ENCODE results near the gene LETMD1.
"Not testable (repeated sequence)": the region's sequence is repeated elsewhere in the genome, so short reads cannot be mapped to it uniquely, and the experiment has no call there.

LETMD1 gene, protein sequence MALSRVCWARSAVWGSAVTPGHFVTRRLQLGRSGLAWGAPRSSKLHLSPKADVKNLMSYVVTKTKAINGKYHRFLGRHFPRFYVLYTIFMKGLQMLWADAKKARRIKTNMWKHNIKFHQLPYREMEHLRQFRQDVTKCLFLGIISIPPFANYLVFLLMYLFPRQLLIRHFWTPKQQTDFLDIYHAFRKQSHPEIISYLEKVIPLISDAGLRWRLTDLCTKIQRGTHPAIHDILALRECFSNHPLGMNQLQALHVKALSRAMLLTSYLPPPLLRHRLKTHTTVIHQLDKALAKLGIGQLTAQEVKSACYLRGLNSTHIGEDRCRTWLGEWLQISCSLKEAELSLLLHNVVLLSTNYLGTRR

DNA sequence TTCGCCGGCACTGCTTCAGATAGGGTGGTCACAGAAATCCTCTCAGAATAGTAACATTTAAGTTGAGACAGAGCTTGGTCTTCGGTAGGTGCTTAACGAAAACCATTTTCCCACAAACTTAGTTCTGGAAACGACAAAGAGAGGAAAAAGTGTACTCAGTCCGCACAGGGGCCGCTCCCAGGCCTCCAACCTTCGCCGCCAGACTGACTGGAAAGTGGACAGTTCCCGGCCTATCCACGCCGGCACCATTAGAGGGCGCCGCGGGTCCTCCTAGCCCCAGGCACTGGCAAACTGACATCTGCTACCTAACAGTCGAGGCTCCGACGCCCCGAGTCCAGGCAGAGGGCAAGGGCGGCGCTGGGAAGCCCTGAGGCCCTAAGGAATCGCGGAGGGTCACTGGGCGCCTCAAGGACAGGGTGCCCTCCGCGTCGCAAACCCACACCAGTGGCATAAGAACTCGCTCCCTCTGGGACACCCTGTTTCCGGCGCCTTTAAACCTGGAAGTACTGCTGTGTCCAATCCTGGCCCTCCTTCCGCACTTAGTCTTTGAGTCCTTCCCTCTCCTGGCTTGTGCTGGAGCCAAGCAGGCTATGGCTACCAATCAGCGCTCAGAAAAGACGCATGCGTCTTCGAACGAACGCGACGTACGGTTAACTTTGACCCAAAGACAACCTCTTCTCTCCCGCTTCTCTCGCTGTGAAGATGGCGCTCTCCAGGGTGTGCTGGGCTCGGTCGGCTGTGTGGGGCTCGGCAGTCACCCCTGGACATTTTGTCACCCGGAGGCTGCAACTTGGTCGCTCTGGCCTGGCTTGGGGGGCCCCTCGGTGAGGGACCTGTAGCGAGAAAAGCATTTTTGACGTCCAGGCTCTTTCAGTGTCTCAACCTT, at the start of gene LETMD1:
Gene LETMD1, plus strand, starts transcription at position 673 of the 886 bp plus-strand sequence. Its CDS starts 30 bp downstream, at position 703.
- peak; percentile 98 for DNase-seq (ENCODE audit: low spot score)

- no peak for DNase-seq (ENCODE audit: low spot score)
These were observed 49.0 kb upstream of the LETMD1 start for GRCh38 chr12:50999093-50999492.

GRCh38 chr12:51000245-51000644, 47.9 kb upstream of the LETMD1 start:
- DNase-seq (ENCODE audit: low spot score): peak; percentile 76

GRCh38 chr12:51001799-51002198, 46.3 kb upstream of the LETMD1 start:
- DNase-seq (ENCODE audit: low spot score): no peak

GRCh38 chr12:51004504-51004903, 43.6 kb upstream of the LETMD1 start:
- no peak for DNase-seq (ENCODE audit: low spot score)

- DNase-seq (ENCODE audit: low spot score): no peak
These were observed 43.1 kb upstream of the LETMD1 start for GRCh38 chr12:51005030-51005429.

- no peak for DNase-seq (ENCODE audit: low spot score)
These were observed 42.5 kb upstream of the LETMD1 start for GRCh38 chr12:51005671-51006070.

- no peak for DNase-seq (ENCODE audit: low spot score)
These were observed 39.6 kb upstream of the LETMD1 start for GRCh38 chr12:51008329-51009055.

- DNase-seq (ENCODE audit: low spot score): no peak
These were observed 39.1 kb upstream of the LETMD1 start for GRCh38 chr12:51009056-51009440.

DNA sequence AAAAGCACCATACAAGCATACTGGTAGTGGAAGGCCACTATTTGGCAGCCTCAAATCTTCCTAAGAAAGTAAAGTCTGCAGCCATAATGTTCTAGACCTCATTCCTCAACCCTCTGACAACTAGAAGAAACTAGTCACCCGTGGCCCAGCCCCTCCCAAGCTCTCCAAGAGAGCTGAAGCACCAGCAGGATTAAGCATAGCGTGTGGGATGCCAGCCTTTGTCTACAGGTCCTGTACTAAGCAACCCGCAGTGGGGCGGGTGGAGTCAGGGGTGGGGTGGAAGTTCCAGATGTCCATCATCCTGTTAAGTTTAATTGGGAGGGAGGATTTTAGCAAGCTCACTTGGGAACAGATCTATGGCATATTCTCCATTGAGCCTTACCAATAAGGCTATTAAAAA, 36.2 kb upstream of the LETMD1 start:
- no peak for DNase-seq (ENCODE audit: low spot score)

- no peak for DNase-seq (ENCODE audit: low spot score)
These were observed 35.4 kb upstream of the LETMD1 start for GRCh38 chr12:51012570-51013236.

DNA sequence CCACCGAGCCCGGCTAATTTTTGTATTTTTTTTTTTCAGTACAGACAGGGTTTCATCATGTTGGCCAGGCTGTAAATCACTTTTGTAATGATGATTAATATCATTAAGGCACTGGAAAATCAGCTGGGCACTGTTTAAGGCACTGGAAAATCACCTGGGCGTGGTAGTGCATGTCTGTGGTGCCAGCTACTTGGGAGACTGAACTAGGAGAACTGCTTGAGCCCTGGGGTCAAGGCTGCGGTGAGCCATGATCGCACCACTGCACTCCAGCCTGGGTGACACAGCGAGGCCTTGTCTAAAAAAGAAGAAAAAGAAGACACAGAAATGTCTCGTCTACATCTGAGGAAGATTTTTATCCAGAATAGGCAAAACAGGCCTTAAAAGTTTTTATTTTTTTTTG, 34.7 kb upstream of the LETMD1 start:
- no peak for DNase-seq (ENCODE audit: low spot score)

DNA sequence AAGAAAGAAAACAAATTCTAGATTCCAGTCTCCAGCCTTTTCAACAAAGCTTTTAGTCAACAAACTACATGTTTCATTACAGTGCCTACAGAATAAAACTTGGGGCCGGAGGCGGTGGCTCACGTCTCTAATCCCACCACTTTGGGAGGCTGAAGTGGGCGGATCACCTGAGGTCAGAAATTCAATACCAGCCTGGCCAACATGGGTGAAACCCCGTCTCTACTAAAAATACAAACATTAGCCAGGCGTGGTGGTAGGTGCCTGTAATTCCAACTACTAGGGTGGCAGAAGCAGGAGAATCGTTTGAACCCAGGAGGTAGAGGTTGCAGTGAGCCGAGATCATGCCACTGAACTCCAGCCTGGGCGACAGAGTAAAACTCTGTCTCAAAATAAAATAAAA, 33.7 kb upstream of the LETMD1 start:
- DNase-seq (ENCODE audit: low spot score): not testable (repeated sequence)

DNA sequence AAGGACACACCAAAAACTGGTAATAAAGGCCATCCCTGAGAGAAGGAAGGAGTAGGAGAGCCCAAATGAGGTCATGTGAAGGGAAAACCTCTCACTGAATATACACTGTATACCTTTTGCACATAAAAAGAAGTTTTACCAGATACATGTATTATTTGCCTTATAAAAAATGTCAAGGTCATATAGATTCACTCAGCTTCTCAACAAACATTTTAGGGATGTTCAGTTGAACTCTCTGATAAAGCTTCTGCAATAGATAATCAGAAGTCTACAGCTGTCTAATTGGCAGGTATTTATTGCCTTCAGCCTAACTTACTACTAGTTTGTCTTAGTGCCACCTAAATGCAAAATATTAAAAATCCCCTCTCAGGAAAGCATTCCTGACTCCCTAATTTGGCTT, 30.7 kb upstream of the LETMD1 start:
- DNase-seq (ENCODE audit: low spot score): no peak

- DNase-seq (ENCODE audit: low spot score): no peak
These were observed 29.2 kb upstream of the LETMD1 start for GRCh38 chr12:51018956-51019355.

DNA sequence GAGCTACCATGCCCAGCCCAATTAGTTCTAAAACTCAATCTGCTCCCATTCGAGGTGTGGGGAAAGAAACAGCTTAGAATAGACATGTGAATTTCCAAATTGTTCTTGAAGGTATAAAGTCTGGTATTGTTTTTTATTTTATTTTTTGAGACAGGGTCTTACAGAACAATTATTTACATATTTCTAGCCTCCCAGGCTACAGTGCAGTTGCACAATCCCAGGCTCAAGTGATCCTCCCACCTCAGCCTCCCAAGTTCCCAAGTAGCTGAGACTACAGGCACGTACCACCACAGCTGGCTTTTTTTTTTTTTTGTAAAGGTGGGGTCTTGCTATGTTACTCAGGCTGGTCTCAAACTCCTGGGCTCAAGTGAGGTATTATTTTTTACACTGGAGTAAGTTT, 28.2 kb upstream of the LETMD1 start:
- DNase-seq (ENCODE audit: low spot score): no peak

DNA sequence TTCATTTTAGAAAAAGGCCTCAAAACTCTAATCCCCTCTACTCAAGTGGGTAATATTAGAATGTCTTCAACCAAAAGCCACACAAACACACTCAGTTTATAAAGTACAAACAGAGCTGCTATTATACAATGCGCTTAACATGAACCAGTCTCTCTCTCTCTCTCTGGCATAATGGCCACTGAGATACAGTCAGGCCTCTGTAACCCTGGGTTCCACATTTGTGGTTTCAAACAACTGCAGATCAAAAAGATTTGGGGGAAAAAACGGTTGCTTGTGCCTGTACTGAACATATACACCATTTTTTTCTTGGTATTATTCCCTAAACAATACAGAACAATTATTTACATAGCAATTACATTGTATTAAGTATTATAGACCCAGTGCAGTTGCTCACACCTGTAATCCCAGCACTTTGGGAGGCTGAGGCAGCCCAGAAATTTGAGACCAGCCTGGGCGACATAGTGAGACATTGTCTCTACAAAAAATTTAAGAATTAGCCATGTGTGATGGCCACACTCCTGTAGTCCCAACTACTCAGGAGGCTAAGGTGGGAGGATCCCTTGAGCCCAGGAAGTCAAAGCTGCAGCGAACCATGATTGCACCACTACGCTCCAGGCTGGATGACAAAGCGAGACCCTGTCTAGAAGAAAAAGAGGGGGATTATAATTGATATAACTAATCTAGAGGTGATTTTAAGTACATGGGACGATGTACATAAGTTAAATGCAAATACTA, 27.5 kb upstream of the LETMD1 start:
- no peak for DNase-seq (ENCODE audit: low spot score)

- no peak for DNase-seq (ENCODE audit: low spot score)
These were observed 26.4 kb upstream of the LETMD1 start for GRCh38 chr12:51021694-51022093.

DNA sequence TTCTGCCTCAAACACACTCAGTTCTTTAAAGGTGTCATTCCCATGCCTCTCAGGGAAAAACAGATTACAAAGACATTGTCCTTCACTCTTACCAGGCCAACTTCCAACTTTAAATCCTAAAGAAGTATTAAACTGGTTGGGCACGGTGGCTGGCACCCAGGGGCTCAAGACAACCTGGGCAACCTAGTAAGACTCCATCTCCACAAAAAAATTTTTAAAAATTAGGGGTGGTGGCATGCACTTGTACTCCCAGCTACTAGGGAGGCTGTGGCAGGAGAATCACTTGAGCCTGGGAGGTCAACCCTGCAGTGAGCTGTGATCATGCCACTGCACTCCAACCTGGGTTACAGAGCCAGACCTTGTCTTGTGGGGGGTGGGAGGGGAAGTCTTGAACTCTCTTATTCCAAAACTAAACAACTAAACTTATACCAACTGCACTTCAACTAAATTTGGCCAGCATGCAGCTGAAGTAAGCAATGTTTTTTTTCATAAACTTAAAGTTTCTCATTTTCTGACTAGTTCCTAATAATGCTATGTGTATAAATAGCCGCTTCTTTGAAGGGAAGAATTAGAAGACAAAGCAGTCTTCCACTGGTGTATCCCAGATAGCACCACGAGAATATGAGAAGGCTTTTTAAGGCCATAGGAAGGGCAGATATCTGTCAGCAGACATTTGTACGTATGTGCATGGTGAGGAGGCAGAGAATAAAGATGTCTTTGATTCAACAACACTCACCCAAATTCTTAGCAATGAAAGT, 24.3 kb upstream of the LETMD1 start:
- DNase-seq (ENCODE audit: low spot score): no peak

GRCh38 chr12:51025338-51025835, 22.7 kb upstream of the LETMD1 start:
- no peak for DNase-seq (ENCODE audit: low spot score)
